Left renal cortex interstitium (tissue), 4 donors: ENCODE measurements around the gene C1GALT1. TPM values are rescaled to one million over a fixed set of nuclear protein-coding genes. Genes with fewer than 3 reads are reported as not detected.
"Not testable (repeated sequence)": the region's sequence is repeated elsewhere in the genome, so short reads cannot be mapped to it uniquely, and the experiment has no call there.

Experiments
- DNase-seq, 4 donors: peaks; one replicate each; pipeline ENCODE4 v3.0.0-alpha.2; 2013; ENCODE audit warnings: low read depth in 4 of 4, low spot score in 2 of 4, missing footprints in 1 of 4
- polyA plus RNA-seq, 4 donors: library from polyadenylated mRNA; unstranded; fragments of 120-200 nt; gene quantifications; one replicate each; pipeline ENCODE4 v1.2.1, GENCODE V29; 2013; ENCODE audit not compliant: insufficient read length in 4 of 4

The C1GALT1 gene
- polyA plus RNA-seq, 4 donors, result 36.7 to 56.6 (median 47.6) TPM

DNA sequence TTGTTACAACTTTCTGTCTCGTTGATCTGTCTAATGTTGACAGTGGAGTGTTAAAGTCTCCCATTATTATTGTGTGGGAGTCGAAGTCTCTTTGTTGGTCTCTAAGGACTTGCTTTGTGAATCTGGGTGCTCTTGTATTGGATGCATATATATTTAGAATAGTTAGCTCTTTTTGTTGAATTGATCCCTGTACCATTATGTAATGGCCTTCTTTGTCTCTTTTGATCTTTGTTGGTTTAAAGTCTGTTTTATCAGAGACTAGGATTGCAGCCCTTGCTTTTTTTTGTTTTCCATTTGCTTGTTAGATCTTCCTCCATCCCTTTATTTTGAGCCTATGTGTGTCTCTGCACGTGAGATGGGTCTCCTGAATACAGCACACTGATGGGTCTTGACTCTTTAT lies 17.2 kb downstream of the C1GALT1 start:
- DNase-seq, result not testable (repeated sequence)

DNA sequence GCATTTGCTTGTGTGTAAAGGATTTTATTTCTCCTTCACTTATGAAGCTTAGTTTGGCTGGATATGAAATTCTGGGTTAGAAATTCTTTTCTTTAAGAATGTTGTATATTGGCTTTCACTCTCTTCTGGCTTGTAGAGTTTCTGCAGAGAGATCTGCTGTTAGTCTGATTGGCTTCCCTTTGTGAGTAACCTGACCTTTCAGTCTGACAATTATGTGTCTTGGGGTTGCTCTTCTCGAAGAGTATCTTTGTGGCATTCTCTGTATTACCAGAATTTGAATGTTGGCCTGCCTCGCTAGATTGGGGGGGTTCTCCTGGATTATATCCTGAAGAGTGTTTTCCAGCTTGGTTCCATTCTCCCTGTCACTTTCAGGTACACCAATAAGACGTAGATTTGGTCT lies 17.9 kb downstream of the C1GALT1 start:
- DNase-seq, result not testable (repeated sequence)

DNA sequence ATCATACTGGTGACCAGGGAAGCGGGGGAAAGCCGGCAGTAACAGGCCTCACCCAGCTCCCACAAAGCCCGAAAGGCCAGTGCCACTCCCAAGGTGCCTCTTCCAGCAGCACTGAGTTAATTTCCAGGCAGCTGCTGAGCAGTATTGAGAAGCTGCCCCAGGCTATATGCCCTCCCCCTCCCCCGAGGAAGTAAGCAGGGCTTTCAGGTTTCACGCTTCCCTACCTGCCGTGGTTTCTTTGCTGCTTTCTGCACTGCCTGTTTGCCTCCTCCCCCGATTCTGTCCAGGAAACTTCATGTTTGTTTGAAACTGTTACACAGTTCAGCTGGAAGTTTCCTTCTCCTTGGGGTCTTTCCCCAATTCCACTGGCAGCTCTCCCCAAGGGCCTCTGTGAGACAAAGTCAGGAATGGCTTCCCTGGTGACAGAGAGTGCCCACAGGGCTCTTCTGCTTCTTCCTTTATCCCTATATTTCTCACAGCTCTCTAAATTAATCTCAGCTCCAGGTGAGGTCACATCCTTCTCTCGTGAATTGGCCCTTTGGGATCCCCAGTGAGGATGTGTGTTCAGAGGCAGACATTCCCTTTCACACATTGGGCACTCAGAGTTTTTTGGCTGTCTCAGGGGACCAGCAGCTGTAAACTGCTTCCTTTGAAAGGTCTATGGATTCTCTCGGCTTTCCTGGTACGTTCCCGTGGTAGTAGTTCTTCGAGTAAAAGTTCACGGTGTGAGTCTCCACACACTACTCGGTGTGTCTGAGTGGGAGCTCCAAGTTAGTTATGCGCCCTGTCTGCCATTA lies 19.4 kb downstream of the C1GALT1 start:
- peak in 1 of 4 donors; percentile 34 for DNase-seq

DNA sequence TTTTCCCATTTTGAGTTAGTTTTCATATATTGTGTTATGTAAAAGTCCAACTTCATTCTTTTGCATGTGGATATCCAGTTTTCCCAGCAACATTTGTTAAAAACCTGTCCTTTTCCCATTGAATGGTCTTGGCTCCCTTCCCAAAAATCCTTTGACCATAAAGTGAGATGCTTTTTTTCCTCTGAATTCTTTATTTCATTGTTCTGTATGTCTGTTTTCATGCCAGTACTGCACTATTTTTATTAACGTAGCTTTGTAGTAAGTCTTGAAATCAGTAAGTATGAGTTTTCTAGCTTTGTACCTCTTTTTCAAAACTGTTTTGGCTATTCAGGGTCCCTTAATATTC lies 20.0 kb downstream of the C1GALT1 start:
- no peak for DNase-seq

DNA sequence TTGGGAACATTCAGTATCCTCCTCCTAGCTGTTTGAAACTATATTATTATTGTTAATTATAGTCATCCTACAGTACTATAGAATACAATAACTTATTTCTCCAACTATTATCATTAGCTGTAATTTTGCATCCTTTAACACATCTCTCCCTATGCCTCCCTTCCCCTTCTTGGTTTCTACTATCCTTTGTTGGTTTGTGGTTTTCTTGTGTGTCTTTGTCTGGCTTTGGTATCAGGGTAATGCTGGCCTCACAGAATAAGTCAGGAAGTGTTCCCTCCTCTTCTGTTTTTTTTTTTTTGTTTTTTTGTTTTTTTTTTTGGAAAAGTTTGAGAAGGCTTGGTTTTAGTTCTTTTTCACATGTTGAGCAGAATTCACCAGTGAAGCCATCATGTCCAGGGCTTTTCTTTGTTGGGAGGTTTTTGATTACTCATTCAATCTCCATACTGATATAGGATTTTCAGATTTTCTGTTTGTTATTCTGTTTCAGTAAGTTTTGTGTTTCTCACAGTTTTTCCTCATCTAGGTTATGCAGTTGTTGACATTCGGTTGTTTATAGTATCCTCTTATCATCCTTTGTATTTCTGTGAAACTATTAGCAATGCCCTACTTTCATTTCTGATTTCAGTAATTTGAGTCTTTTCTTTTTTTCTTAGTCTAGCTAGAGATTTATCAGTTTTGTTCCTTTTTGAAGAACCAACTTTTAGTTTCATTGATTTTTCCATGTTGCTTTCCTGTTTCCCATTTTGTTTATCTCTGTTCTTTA lies 21.6 kb downstream of the C1GALT1 start:
- no peak for DNase-seq

DNA sequence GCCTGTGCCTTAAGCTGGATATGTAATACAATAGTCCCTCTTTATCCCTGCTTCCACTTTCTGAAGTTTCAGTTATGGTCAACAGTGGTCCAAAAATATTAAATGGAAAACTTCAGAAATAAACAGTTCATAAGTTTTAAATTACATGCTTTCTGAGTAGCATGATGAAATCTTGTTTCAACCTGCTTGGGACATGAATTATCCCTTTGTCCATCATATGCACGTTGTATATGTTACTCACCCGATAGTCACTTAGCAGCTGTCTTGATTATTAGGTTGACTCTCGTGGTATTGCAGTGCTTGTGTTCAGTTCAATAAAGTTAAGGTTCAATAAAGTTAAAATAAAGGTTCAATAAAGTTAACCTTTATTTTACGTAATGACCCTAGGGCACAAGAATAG lies 25.5 kb downstream of the C1GALT1 start:
- DNase-seq, result no peak

DNA sequence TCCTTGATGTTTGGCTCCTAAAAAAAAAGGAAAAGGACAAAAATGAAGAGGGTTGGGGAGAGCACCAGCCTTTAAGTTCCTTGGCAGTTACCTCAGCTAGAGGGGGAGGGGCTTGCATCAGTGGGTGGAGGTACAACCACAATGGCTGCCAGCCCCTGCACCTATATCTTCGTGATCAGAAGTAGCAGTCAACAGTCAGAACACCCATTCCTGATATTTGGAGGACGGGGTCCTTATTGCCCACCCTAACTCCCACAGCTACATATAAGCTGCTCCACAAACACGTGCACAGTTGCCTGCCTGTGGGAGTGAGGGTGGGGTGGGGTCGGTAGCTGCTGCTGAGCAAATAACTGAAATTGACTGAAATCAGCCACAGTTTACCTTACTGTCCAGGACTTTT lies 26.2 kb downstream of the C1GALT1 start:
- no peak for DNase-seq

DNA sequence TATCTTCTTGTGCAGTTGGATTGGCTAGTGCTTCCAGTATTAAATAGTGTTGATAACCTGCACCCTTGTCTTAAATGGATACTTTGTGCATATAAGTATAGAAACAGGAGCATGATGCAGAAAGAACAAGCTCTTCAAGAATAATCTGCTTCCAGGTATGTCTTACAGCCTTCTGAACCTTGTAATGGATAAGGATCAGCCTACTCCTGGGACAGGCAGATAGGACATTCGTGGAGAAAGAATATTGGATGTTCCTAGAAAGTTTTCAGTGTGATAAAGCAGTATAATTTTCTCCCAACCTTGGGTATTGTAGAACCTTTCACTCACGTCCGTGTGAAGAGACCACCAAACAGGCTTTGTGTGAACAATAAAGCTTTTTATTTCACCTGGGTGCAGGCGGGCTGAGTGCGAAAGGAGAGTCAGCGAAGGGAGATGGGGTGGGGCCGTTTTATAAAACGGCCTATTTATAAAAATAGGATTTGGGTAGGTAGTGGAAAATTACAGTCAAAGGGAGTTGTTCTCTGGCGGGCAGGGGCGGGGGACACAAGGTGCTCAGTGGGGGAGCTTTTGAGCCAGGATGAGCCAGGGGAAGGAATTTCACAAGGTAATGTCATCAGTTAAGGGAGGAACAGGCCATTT lies 27.2 kb downstream of the C1GALT1 start:
- DNase-seq, result no peak

DNA sequence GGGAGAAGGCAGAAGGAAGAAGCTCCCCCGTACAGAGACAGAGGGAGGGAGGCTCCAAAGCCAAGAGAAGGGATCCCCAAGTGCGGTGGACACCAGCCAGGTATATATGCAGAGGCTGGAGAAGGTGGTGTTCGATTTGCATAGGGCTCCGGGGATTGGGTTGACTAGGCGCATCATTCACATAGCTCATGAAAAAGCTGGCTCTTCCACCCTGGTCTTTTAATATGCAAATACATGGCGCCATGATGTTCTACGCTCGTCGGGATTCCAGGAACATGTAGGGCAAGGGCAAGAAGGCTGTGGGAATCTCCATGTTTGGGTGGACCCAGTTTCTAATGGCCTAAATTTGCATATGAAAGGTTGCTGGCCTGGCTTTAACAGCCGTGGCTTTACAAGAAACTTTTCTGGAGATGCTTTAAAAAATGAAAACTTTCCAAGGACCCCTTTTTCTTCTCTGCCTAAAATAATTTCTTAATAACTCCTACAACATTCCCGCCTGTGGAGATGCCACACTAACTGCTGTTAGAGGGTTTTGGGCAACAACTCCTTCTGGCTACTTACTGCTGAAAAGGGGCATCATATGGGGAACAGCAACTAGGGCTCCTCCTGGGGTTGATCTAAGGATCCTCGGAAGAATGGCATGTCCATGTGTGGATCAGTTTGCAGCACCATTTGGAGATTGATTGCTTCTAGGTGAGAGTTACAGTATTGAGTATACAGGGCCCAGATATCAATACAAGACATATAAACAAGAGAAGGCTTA lies 28.3 kb downstream of the C1GALT1 start:
- no peak for DNase-seq

DNA sequence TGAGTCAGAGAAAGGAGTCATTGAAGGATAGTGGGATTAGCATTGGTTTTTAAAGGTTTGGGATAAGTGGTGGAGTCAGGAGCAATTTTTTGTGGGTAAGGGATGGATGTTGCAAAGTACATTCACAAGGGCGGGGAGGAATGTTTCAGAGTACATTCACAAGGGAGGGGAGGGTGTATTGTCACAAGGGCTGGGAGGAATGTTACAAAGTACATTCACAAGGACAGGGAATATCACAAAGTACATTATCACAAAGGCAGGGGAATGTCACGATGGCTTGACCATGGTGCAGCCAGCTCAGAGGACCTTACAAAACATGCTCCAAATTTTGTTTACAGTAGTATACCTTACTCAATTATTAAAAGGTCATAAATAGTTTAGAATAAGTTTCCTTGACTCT lies 30.3 kb downstream of the C1GALT1 start:
- no peak for DNase-seq

DNA sequence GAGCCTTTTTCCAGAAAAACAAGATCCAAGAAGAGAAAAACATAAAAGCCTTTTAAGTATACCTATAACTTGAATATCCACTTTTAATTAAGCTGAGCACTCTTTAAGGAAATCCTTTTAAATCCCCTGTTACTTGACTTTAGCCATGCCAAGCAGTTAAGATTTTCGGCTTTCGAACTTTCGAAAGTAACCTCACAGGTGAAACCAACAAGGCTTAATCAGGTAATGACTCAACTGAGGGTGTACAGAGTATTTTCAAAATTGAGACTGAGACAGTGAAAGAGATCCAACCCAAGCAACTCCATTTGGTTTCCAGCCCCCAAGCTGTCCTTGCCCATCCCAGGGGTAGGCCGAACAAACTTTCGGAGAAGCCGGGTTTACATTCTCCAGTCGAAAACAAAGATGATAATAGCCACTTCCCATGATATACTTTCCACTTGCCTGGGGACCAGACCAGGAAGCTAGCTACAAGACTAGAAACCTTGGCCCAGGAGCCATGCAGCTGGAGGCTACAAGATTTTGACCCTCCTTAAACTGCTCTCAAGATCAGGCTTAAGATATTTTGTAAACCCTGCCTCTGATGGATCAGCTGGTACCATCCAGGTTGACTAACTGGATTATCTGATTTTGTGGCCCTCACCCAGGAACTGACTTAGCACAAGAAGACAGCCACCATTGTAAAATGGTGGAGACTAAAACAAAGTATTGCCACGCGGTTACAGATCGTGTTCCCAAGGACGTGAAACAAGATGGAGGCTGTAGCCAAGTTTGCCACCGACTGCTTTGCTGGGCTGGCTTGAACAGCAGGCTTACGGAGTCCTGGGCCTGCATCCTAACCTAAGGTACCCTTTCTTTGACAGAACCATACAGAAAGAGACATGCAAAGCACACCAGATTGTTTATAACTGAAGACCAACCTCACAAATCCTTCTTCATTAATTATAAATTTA lies 32.3 kb downstream of the C1GALT1 start:
- no peak for DNase-seq

DNA sequence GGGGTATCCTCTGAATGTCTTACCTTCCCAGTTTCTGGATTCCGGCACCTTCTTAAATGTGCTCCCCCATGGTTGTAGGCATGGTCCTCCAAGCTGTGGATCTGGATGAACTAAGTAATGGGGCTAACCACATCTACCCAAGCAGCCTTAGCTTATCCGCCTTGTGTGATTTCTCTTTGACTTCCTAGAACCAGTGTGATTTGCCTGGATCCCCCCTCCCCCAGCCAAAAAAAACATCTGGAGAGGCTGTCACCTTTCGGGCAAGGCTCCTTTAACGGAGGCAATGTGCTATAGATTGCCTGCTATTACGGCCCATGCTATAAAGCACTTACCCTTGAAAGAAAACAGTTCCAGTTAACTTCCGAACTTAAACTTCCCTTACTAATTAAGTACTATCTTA lies 33.9 kb downstream of the C1GALT1 start:
- no peak for DNase-seq

DNA sequence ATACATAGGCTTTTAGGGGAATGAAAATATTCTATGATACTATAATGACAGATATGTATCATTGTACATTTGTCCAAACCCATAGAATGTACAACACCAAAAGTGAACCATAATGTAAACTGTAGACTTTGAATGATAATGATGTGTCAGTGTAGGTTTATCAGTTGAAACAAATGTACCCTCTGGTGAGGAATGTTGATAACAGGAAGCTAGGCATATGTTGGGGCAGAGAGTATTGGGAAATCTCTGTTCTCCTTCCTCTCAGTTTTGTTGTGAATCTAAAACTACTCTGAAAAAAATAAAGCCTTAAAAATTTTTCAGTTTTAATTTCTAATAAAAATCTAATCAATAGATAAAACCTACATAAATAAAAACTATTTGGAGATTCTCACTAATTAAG lies 36.9 kb downstream of the C1GALT1 start:
- DNase-seq, result no peak

DNA sequence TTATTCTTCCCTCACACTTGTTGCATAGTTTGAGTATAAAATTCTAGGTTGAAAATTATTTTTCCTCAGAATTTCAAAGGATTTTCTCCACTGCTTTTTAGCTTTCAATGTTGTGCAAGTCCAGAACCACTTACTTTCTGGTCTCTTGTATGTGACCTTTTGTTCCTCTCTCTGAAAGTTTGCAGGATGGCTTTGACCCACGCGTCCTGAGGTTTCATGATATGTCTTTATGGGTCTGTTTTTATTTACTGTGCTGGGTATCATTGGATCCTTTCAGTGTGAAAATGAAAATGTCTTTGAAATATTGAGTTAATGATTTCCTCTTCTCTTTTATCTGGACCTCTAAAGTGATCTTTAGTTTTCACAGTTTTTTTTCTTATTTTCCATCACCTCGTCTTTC lies 38.5 kb downstream of the C1GALT1 start:
- DNase-seq, result no peak

DNA sequence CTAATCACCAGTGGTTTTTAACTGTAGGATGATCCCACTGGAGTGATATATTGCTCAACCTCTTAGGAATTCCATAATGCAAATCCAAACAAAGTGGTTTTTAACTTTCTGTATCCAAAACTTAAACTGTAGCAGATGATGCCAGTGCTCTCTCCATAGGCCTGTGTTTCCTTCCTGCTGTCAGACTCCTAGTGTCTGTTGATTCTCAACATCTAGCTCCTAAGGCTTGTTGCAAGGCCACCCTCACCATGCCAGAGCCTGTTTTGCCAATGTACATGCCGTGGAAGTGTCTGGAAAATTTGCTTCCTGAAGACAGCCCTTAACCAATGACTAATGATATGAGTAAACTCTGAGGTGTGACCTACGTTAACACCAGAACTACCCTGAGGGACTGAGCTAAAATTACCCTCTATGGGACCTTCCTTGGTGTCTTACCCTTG lies 39.3 kb downstream of the C1GALT1 start:
- DNase-seq, result no peak

DNA sequence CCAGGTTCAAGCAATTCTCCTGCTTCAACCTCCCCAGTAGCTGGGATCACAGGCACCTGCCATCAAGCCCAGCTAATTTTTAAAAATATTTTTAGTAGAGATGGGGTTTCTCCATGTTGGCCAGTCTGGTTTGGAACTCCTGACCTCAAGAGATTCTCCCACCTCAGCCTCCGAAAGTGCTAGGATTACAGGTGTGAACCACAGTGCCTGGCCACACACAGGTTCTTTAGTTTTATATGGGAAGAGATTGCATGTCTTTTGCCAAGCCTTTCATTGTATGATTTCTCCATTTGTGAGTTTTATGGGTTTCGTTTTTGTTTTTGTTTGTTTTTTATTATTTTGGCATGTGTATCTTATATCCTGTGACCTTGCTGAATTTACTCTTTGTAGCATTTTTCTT lies 40.9 kb downstream of the C1GALT1 start:
- no peak for DNase-seq

DNA sequence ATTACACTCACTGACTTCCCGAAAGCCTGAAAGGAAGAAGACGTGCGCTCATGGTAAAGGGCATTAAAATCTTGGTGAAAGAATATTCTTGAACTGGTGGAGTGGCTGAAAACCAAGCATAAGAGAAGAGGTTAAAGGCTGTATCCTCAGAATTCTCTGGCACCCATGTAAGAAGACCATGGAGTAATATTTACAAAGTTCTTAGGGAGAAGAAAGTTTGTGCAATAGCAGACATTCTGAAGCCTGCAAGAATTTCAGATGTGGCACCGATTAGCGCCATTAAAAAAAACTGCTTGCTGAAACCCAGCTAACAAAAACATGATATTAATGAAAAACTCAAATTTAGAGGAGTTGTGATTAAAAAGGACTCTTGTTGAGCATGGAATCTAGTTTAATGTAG lies 44.1 kb downstream of the C1GALT1 start:
- no peak for DNase-seq

DNA sequence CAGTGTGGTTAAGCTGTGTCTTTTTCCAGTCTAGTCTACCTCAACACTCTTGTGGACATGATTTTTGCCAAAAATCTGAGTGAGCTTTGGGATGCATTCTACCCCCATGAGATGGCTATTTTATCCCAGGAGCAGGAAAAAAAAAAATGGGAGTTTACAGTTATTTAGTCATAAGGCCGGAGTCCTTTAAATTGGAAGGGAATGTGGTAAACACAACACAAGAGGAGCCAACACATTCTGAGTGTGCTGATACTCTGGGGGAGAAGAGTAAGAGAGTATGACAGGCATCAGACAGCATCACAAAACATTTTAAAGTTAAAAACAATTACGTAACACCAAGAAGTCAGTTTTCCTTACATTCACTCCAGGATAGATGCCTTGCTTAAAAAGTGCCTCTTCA lies 46.1 kb downstream of the C1GALT1 start:
- DNase-seq, result no peak

DNA sequence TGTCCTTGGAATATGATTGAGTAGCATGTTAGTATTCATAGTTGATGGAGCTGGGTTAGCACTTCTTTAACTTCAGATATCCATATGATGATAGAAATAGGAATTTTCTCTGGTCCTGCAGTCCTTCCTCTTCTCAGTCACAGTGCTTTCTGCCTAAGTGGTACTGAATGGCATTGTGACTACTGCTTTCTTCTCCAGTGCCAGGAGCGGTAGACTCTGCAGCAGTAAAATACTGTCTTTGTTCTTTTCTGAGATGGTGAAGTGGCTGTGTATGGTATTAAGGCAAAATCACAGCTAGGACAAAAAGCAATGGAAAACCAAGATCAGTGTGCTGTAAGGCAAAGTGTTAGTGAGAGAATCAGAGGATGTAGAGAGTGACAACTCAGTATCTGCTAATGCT lies 46.6 kb downstream of the C1GALT1 start:
- DNase-seq, result no peak

DNA sequence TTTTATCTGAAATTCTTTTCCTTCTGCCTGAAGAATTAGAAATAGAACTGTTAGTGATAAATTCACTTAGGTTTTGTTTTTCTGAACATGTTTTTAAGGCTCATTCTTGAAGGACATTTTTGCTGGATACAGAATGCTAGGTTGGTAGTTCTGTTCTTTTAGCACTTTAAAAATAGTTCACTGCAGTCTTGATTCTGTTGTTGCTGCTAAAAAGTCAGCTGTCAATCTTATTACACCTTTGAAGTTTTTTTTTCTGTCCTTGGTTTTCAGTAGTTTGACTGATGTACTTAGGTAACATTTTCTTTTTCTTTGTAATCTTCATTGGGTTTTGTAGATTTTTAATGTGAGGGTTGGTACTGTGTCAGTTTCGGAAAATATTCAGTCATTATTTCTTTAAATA lies 48.7 kb downstream of the C1GALT1 start:
- no peak for DNase-seq
